HG03520 (cell line): ENCODE measurements around the gene NNMT.

Source experiments
- ATAC-seq: cut with Tn5 transposase; IDR thresholded peaks from one replicate; pipeline ENCODE4 v1.9.1; 2021; ENCODE audit warnings: mild to moderate bottlenecking, moderate library complexity; ENCODE audit not compliant: unreplicated experiment

The NNMT gene

GRCh38 chr11:114295676-114296604, at the start of gene NNMT:
Gene NNMT (plus strand): TSS chr11:114296399. CDS start chr11:114296557, 158 bp downstream.
- ATAC-seq: no peak

DNA sequence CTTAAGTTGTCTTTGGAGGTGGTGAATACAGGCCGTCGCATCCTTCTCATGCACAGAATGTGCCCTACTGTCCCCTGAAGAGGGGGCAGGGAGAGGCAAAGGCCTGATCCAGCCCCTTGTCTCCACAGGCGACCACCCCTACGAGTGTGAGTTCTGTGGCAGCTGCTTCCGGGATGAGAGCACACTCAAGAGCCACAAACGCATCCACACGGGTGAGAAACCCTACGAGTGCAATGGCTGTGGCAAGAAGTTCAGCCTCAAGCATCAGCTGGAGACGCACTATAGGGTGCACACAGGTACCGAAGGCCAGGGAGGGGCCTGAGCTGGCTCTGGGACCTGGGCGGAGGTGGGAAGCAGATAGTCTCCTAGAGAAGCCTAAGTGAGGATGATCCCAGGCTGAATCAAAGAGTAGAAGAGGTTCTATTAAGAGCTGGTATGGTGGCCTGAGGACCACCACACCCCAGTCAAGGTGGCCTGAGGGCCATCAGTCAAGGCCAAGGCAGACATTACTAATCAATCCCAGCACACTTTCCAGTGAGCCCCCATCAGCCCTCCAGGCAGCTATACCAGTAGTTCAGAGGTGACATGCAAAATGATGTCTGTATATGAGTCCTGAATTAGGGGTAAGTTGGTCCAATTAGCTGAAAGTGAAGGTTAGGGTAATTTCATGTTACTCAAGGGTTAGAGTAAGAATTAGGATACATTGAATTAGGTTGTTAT, 49.0 kb upstream of the NNMT start:
- no peak for ATAC-seq

GRCh38 chr11:114250180-114250579, 46.0 kb upstream of the NNMT start:
- ATAC-seq: no peak

GRCh38 chr11:114250993-114251814, 45.0 kb upstream of the NNMT start:
- no peak for ATAC-seq

DNA sequence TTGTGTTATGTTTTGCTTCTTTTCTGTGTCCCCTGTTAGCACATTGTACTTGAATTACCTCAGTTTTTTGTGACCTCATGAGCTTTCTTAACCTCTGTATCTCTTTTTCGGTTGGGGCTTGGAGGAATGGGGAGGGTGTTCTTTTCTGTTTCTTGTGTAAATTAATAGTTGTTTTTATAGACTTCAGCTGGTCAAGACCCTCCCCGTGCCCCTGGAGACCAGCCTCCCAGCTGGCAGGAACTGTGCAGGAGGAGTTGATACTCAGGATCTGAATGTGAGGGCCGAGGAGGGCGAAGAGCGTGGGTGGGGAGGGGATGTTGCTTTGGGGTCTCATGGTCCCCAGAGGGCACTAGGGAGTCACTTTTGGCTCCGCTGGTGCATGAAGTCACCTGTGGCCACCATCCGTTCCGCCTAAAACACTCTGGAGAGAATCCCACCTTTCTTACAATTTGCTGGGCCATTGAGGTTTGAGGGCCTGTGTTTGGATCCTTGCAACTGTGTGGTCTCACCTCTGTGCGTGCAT, 44.3 kb upstream of the NNMT start:
- ATAC-seq: no peak

DNA sequence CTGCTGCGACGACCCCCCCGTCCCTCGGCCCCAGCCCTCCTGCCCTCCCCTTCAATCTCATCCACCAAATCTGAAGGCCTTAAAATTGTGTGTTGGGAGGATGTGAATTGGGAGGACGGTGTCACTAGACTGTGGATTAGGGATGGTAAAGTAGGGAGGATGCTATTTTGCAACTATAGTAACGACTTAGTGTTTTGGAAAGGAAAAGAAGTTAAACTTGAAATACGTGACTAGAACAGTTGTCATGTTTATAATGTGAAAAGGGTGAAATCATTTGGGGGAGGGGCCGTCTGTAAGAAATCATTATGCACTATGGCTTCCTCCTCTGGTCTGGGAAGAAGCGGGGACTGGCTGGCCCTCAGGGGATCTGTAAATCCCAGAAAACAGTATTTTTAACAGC, 43.4 kb upstream of the NNMT start:
- no peak for ATAC-seq

DNA sequence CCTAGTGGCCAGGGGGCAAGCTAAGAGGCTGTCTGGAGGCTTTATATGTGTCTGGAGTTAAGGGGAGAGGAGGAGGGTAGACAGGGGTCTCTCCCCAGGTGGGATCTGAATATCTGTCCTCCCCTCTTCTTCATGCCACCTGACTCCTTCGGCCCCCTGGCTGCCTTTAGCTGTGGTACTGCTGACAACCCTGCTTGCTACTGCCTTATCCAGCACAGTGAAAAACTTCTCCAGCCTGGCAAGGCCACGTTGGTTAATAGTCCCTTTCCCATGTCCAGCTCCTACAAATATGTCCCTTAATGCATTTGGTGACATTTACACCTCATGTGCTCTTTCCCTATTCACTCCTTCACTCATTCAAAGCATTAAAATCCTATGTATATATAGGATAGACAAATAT, 42.4 kb upstream of the NNMT start:
- no peak for ATAC-seq

GRCh38 chr11:114254571-114255146, 41.5 kb upstream of the NNMT start:
- no peak for ATAC-seq

DNA sequence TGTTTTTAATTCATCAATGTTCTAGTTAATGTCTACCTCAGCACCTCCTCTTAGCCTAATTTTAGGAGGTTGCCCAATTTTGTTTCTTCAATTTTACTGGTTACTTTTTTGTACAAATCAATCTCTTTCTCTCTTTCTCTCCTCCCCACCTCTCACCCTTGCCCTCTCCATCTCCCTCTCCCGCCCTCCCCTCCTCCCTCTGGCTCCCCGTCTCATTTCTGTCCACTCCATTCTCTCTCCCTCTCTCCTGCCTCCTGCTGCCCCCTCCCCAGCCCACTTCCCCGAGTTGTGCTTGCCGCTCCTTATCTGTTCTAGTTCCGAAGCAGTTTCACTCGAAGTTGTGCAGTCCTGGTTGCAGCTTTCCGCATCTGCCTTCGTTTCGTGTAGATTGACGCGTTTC, 40.9 kb upstream of the NNMT start:
- ATAC-seq: no peak

GRCh38 chr11:114256176-114256966, 39.8 kb upstream of the NNMT start:
- no peak for ATAC-seq

DNA sequence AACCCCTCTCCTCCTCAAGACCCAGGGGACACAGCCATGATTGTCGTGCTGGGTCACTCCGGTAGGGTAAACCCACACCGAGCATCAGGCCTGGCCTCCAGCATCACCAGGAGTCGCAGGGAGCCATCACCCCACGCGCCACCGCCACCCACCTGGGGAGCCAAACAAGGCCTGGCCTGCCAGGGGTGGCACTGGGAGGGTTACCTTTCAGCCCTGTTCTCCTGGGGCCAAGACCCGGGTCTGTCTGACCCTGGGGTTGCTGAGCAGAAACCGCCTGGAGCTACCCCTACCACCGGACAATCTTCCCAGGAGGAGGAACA, 39.3 kb upstream of the NNMT start:
- no peak for ATAC-seq

- ATAC-seq: no peak
Measured at GRCh38 chr11:114257621-114258558, 38.3 kb upstream of the NNMT start.

GRCh38 chr11:114258696-114259095, 37.5 kb upstream of the NNMT start:
- ATAC-seq: no peak

DNA sequence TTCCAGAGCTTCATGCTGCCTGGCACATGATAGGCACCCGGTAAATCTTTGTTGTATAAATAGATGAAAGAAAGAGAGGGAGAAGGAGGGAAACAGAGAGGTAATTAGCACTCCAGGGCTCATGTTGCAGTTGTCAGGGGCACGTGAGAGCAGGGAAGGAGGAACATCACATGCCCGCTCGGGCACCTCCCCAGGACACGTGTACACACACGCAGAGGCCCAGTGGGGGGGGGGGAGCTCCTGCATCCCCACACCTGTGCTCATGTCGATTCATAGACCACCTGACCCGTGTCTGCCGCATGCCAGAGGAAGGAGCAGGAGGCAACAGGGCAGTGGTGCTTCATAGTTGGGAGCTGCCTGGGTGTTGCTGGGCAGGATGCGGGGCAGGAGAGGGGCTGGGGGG, 37.1 kb upstream of the NNMT start:
- no peak for ATAC-seq

- ATAC-seq: no peak
Measured at GRCh38 chr11:114259551-114259983, 36.6 kb upstream of the NNMT start.

- no peak for ATAC-seq
Measured at GRCh38 chr11:114260077-114260476, 36.1 kb upstream of the NNMT start.

DNA sequence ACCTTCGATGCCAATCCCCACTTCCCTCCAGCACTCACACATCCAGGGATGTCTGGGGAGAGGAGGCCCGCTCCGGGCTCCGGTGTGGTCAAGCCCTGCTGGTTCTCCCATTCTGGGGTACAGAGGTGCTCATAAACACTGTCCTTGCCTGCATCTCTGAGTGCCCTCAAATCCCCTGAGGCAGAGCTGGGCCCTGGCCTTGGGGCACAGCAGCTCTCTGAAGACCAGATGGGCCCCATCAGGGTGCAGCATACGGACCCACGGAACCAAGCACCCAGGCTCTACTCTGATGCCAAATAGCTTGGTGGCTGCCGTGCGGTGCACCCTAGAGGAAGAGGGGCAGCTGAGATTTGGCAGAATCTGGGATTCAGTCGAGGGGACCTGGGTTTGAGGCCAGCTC, 35.7 kb upstream of the NNMT start:
- no peak for ATAC-seq

- ATAC-seq: no peak
Measured at GRCh38 chr11:114261791-114262190, 34.4 kb upstream of the NNMT start.
